ENCODE results near the gene UBAP1. TPM values are rescaled to one million over a fixed set of nuclear protein-coding genes. Genes with fewer than 3 reads are reported as not detected.
"Not testable (repeated sequence)": the region's sequence is repeated elsewhere in the genome, so short reads cannot be mapped to it uniquely, and the experiment has no call there.

Gene UBAP1
- total RNA-seq, 1 donor from 2014 or later, result 56.6 TPM

DNA sequence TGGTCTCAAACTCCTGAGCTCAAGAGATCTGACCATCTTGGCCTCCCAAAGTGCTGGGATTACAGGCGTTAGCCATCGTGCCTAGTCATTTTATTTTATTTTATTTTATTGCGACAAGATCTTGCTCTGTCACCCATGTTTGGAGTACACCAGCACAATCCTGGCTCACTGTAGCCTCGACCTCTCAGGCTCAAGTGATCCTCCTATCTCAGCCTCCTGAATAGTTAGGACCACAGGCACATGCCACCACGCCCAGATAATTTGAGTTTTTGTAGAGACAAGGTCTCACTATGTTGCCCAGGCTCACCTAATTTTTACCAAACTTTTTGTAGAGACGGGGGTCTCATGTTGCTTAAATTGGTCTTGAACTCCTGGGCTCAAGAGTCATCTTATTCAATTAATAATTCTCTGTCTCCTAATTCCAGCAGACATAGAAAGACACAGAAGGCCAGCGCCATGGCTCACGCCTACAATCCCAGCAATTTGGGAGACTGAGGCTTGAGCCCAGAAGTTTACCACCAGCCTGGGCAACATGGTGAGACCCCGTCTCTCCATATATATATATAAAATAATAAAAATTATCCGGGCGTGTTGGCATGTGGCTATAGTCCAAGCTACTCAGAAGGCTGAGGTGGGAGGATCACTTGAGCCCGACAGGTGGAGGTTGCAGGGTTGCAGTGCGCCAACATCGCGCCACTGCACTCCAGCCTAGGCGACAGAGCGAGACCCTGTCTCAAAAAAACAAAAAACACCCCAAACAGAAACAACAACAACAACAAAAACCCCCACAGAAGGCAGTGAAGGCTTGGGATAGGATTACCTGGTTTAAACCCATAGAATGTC, 1.0 kb upstream of the UBAP1 start:
- intact Hi-C loops (cut with DNase I), result no loop called here
- DNase-seq (ENCODE audit: low spot score), result no peak

DNA sequence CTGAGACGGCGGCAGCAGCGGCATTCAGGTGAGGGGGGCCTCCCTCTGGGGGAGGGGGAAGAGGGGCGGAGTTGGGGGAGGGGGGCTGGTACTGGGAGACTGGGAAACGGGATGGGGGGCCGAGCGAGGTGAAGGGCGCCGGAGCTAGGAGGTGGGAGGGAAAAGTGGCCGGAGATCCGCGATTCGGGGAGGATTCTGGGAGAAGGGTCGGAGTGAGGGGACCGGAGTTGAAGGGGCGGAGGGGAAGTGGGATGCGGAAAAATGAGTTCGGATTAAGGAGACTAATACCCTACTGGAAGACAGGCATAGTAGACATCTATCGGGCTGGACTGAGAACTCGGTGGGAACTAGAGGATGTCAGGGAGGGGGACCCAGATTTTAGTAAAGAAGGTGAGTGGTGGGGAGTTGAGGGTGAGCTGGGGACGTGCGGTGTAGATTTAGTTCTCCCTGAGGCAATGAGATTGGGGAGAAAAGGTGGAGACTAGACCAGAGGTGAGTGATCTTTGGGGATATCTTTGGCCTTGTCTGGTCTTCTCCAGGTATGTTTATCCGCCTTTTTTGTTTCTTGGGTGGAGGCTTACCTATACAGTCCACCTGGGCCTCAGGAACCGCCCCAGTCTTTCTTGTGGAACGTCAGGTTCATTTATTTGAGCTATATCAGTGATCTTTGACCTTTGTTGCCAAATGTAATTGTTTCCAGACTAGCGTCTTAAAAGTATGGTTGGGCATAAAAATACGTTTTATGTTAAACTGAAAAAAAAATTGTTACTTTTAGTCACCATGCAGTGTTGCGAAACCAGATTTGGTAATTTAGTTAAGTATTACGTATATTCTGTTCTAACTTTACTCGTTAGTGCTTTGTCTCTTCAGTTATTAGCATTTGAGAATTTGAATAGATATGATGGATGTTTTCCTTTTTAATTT, 632 bp downstream of the UBAP1 start:
- ATAC-seq (peak; percentile 71), DNase-seq (ENCODE audit: low spot score) (no peak)
- intact Hi-C loops (cut with DNase I), result no loop called here

More for the DNA sequence above, 1.0 kb upstream of the UBAP1 start:
- no peak for ATAC-seq

DNA sequence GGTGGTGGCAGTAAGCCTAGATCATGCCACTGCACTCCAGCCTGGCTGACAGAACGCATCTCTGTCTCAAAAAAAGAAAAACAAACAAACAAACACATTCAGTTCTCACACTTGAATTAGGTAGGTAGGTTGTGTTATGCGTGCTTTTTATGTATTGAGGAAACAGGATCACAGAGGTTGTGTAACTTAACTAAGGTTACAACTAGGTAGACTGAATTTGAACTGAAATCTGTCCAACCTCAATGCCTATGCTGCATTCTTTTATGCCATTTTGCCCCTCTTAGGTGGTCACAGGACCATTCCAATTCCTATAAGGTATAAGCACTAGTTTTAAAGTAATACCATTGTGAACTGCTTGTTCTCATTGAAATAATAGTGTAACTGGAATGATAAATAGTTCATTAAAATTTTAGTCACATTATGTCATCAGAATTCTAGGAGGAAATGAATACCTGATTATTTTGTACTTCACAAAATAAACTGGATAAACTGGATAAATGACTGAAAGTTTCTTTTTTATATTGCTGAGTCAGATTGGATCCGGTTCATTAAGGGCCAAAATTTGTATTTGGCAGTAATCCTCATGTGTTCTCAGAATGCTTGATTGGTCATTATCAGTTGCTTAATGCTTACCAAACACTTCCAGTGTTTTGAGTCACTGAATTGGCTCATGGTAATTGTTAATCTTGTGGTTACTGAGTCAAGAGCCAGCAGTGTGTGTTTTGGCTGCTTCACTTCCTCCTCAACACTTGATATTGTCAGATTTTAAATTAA, 7.1 kb downstream of the UBAP1 start:
- intact Hi-C loops (cut with DNase I), result no loop called here
- ATAC-seq (peak; percentile 96), DNase-seq (ENCODE audit: low spot score) (no peak)

DNA sequence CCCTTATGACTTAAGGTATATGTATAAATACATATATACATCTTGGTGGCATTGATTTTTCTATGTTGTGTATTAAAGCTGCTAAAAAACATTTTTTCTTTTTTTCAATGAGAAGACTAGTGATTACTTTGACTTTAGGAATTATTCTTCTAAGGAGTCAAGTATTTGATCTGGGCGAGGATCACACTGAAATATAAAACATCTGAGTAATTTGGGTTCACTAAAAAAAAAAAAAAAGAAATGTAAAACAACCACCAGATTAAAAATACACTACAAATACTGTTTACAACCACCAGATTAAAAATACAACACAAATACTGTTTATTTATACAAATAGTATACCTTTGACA, 9.0 kb downstream of the UBAP1 start:
- intact Hi-C loops (cut with DNase I), result no loop called here
- DNase-seq (ENCODE audit: low spot score) (no peak), ATAC-seq (no peak)

DNA sequence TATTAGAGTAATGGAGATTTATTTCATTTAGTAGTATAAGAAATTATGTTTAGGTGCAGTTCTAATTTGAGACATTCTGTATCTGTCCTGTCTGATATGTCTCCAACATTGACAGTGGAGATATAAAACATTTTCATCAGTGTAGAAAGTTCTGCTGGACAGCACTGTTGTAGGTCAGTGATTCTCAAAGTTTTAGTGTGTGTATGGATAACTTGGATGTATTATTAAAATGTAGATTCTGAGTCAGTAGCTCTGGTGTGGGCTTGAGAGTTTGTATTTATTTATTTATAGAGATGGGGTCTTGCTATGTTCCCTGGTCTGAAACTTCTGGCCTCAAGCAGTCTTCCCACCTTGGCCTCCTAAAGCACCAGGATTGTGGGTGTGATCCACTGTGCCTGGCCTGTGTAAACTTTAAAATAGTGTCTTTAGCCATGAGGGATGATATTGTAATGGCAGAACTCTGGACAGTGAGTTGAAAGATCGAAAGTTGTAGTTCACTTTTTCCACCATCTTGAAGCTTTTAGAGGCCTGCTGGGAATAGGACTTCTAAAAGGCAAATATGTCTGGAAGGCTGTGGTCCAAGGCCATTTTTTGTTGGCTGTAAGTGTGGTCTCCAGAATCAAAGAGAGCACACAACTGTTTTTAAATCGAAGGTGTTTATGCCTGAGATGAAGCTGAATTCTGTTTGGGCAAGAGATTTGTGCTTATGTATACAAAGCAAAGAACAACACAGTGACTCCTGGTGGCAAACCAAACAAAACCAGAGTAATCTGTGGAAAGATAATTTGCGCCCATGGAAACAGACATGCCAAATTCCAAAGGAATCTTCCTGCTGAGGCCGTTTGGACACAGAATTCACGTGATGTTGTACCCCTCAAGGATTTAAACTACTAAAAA, 12.4 kb downstream of the UBAP1 start:
- ATAC-seq, result peak; percentile 49
- intact Hi-C loops (cut with DNase I), result no loop called here
- no peak for DNase-seq (ENCODE audit: low spot score)

DNA sequence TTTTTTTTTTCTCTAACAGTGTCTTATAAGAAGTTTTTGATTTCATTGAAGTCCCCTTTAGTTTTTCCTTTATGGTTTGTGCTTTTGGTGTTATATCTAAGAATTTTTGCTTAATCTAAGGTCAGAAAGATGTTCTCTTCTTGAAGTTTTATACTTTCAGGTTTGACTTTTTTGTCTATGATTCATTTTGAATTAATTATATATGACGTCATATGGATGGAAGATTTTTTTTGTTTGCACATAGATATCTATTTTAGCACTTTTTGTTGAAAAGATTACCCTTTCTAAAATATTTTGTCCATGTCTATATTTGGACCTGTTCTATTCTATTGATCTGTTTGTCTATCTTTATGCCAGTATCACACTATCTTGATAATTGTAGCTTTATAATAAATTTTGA, 16.3 kb downstream of the UBAP1 start:
- DNase-seq (ENCODE audit: low spot score) (no peak), ATAC-seq (no peak)
- intact Hi-C loops (cut with DNase I), result no loop called here

DNA sequence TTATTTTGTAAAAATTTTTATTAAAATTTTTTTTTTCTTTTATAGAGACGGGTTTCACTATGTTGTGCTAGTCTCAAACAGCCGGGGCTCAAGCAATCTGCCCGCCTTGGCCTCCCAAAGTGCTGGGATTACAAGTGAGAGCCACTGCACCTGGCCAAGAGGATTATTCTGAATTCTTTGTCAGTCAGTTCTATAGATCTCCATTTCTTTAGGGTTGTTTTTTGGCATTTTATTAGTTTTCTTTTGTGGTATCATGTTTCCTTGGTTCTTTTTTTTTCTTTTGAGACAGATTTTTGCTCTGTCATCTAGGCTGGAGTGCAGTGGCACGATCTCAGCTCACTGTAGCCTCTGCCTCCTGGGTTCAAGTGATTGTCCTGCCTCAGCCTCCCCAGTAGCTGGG, 18.4 kb downstream of the UBAP1 start:
- DNase-seq (ENCODE audit: low spot score); ATAC-seq; intact Hi-C loops (cut with DNase I): not testable (repeated sequence)

DNA sequence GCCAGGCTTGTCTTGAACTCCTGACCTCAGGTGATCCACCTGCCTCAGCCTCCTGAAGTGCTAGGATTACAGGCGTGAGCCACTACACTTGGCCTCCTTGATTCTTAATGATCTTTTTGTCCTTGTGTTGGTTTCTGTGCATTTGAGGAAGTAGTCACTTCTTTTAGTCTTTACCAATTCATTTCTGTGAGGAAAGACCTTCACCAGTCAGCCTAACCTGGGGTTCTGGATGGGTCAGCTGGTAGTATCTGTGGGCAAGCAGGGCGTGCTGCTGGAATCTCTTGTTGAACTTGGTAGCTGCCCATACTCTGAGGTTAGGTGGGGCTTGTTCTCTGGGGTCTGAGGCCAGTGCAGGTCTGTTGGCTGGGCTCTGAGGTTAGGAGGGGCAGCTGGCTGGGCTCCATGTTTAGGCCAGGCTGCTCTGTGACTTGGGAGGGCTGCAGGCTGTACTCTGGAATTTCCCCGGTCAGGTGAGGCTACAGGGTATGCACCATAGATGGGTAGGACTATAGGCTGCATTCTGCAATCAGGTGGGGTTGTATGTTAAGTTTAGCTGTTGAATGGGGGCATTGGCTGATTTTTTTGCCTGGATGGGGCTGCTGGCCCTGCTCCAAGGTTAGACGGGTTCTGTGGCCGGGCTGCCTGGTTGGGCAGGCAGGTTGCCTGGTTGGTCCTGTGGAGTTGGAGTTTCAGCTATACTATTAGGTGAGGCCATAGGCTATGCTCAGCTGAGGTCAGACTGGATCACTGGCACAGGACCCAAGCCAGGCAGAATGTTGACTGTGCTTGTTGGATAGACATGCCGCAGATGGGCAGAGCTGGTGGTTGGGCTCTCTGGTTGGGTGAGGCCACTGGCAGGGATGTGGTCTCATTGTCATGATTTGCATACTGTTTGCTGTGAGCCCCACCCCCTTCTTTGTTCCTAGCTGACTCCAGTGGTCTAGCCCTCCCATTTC, 19.2 kb downstream of the UBAP1 start:
- ATAC-seq (no peak), DNase-seq (ENCODE audit: low spot score) (no peak)
- intact Hi-C loops (cut with DNase I), result no loop called here

DNA sequence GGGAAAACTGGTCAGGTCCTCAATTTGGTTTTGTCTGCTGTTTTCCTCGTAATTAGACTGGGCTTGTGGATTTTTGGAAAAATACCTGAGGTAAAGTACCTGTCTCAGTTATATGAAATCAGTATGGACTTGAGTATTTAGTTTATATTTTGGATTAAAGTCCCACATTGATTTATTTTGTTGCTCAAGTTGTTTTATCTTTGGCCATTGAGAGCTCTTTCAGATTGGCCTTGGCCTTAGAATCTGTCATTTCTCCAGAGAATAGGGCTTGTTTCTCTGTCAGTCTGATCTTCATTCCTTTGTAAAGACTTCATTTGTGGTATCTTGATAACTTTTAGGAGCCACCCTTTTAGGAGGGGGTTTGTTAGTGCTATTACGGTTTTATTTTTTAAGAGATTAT, 21.2 kb downstream of the UBAP1 start:
- DNase-seq (ENCODE audit: low spot score) (no peak), ATAC-seq (no peak)
- intact Hi-C loops (cut with DNase I), result no loop called here

DNA sequence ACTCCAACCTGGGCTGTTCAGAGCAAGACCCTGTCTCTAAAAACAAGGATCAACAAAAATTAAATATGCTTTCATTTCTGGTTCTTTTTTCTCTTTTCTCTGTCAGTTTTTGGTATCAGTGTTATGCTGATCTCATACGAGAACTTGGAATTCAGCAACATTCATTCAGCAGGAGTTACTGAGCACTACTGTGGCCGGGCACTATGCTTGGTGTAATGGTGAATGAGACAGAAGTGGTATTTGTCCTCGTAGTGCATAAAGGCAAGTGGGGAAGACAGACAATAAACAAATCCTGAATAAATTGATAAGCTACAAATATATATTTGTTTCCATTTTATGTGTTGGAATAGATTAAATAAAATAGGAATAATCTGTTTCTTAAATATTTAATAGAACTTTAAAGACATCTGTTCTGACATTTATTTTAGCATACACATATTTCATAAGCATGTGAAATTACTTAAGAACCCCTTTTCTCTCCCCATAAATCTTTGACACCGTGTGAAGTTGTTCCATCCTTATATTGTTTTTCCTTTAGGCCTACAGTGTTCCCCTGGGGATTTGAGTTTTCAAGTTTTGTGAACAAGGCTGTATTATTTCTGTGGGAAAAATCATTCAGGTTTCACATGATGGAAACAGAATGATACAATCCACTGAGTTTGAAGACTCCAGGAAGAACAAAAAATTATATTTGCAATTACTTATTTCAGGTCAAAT, 24.6 kb downstream of the UBAP1 start:
- intact Hi-C loops (cut with DNase I), result no loop called here
- DNase-seq (ENCODE audit: low spot score) (no peak), ATAC-seq (peak; percentile 65)

DNA sequence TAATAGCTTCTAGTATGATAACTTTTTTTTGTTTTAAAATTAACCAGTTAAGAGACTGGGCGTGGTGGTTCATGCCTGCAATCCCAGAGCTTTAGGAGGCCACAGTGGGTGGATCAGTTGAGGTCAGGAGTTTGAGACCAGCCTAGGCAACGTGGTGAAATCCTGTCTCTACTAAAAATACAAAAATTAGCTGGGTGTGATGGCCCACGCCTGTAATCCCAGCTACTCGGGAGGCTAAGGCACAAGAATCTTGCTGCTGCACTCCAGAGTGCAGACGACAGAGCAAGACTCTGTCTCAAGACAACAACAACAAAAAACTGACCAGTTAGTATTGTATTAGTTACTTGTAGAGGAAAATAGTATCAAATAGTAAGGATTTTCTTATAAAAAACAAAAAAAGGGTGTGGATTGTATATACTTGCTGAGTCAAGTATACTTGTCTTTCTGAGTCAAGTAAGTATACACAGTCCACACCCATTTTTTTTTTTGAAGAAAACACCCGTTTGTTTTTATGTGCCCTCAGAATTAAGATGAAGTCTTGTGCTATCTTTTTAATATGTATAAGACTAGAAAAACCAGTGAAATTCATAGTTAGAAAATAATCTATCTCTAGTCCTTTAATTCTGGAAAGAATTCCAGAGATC, 25.3 kb downstream of the UBAP1 start:
- DNase-seq (ENCODE audit: low spot score), result no peak
- intact Hi-C loops (cut with DNase I), result no loop called here
- peak; percentile 44 for ATAC-seq

DNA sequence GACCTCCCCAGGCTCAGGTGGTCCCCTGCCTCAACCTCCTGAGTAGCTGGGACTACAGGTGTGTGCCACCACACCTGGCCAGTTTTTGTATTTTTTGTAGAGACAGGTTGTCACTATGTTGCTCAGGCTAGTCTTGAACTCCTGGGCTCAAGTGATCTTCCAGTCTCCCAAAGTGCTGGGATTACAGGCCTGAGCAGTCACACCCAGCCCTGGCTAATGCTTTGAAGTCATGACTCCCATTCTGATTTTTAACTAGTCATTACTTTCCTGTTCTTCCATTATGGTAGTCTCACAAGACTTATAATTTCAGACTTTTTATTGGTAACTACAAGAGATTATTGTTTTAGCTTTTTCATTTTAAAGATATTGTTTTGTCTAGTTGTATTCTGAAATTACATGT, 26.3 kb downstream of the UBAP1 start:
- intact Hi-C loops (cut with DNase I), result no loop called here
- ATAC-seq, result no peak
- no peak for DNase-seq (ENCODE audit: low spot score)

DNA sequence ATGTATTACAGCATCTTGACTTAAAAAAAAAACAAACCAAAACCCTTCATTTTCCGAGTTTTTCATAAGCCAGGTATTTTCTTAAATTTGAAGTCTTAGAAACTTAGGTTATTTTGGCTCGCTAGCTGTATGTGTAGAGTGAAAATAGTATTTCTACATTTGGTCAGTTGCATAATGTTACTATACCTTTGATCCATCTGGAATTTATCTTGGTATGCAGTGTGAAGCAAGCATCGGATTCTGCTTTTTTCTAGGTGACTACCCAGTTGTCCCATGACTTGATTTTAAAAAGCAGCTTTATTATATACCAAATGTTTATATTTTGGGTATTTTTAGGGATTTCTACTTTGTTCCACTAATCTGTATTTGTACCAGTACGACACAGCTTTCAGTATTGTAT, 27.7 kb downstream of the UBAP1 start:
- intact Hi-C loops (cut with DNase I), result no loop called here
- DNase-seq (ENCODE audit: low spot score) (no peak), ATAC-seq (no peak)

DNA sequence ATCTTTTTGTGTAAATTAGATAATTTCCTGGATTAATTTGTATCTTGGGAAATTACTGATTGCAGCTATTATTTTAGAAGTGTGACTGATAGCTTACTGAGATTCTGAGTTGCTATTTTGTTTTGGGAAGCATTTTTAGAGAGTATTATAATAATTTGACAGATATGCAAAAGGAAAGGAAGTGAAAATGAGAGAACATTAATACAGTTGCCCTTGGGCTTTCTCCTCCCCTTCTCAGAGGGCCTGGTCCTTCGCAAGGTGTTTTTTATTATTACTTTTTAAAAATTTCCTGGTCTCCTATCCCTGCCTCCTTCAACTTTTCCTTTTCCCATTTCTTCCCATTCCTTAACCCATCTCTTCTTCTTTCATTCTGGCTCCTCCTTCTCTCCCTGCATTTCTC, 32.6 kb downstream of the UBAP1 start:
- intact Hi-C loops (cut with DNase I), result no loop called here
- ATAC-seq (no peak), DNase-seq (ENCODE audit: low spot score) (no peak)

DNA sequence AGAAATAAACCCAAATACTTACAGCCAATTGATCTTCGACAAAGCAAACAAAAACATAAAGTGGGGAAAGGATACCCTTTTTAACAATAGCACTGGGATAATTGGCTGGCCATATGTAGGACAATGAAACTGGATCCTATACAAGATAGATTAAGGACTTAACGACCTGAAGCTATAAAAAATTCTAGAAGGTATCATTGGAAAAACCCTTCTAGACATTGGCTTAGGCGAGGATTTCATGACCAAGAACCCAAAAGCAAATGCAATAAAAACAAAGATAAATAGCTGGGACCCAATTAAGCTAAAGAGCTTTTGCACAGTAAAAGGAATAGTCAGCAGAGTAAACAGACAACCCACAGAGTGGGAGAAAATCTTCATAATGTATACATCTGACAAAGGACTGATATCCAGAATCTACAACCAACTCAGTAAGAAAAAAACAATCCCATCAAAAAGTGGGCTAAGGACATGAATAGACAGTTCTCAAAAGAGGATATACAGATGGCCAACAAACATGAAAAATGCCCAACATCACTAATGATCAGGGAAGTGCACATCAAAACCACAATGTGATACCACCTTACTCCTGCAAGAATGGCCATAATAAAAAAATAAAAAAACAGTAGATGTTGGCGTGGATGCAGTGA, 35.6 kb downstream of the UBAP1 start:
- ATAC-seq; DNase-seq (ENCODE audit: low spot score); intact Hi-C loops (cut with DNase I): not testable (repeated sequence)

DNA sequence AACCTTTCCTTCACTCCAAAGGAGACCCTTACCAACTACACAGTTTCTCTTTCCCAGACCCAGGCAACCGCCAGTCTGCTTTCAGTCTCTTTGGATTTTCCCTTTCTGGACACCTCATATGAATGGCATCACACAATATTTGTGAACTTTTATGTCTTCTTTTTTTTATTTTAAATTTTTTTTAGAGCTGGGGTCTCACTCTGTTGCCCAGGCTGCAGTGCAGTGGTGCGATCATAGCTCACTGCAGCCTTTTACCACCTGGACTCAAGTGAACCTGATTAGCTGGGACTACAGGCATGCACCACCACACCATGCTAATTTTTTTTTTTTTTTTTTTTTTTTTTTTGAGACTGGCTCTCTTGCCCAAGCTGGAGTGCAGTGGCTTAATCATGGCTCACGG, 37.5 kb downstream of the UBAP1 start:
- no peak for ATAC-seq
- intact Hi-C loops (cut with DNase I), result no loop called here
- DNase-seq (ENCODE audit: low spot score), result no peak
